Neutrophil (primary cell): Measurements from ENCODE around the gene CAPN5.

Experiments
- H3K27ac ChIP-seq: fragments of 200-600 bp; sonication (generic); 2 replicates; pipeline ENCODE4 v1.5.1; 2016; ENCODE audit warnings: mild to moderate bottlenecking, moderate library complexity
- H3K27me3 ChIP-seq: fragments of 200-600 bp; sonication (generic); 2 replicates; pipeline ENCODE4 v1.6.0; 2016; ENCODE audit warnings: mild to moderate bottlenecking
- H3K36me3 ChIP-seq: fragments of 200-600 bp; sonication (generic); 2 replicates; pipeline ENCODE4 v1.5.1; 2017
- H3K4me1 ChIP-seq, 2 experiments: fragments of 200-600 bp in 1 of 2; sonication (generic) in 1 of 2; 1 replicate in 1 of 2; 2 replicates in 1 of 2; pipeline versions ENCODE4 v1.5.1 to v1.6.1; 2013 to 2016; ENCODE audit warnings: low read depth in 1 of 2, low read length in 1 of 2, mild to moderate bottlenecking in 1 of 2, moderate library complexity in 1 of 2; ENCODE audit not compliant: control insufficient read depth in 1 of 2, insufficient read depth in 1 of 2
- H3K4me3 ChIP-seq, 2 experiments: fragments of 200-600 bp in 1 of 2; sonication (generic) in 1 of 2; 1 replicate in 1 of 2; 2 replicates in 1 of 2; pipeline ENCODE4 v1.5.1; 2013 to 2016; ENCODE audit warnings: low read depth in 1 of 2, low read length in 1 of 2, mild to moderate bottlenecking in 1 of 2, moderate library complexity in 1 of 2
- H3K9me3 ChIP-seq: fragments of 200-600 bp; sonication (generic); 2 replicates; pipeline ENCODE4 v1.5.1; 2016
- TF ChIP-seq, protein P1 (sequence below): fragments of 200-600 bp; sonication (generic); IDR thresholded peaks from 2 replicates; pipeline ENCODE4 v1.5.1; 2016; ENCODE audit warnings: antibody characterized with exemption

Gene CAPN5

DNA sequence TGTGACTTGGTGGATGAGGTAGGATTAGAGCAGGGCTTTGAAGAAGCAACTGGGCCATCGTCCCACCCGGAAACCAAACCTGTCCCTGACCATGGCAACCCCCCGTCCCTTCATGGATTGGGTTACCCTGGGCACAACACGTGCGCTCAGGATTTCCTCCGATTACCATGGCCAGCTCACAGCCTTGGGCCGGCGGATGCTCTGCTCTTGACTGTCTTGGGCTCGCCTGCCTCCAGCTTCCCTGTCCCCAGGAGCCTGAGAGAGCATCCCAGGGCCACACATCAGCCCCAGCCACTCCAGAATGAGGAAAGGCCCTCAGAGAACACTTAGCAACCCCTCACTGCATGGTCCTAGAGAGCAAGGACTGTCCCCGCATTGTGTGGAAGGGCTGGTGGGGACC lies 84.1 kb downstream of the CAPN5 start:
- H3K27ac ChIP-seq, result no peak overlapping the region
- peaks cover 0 to 6% of the 10 kb centered on the region in 2 experiments for H3K4me1 ChIP-seq
- no peaks in the 10 kb centered on the region for H3K36me3 ChIP-seq
- TF ChIP-seq, protein P1, sequence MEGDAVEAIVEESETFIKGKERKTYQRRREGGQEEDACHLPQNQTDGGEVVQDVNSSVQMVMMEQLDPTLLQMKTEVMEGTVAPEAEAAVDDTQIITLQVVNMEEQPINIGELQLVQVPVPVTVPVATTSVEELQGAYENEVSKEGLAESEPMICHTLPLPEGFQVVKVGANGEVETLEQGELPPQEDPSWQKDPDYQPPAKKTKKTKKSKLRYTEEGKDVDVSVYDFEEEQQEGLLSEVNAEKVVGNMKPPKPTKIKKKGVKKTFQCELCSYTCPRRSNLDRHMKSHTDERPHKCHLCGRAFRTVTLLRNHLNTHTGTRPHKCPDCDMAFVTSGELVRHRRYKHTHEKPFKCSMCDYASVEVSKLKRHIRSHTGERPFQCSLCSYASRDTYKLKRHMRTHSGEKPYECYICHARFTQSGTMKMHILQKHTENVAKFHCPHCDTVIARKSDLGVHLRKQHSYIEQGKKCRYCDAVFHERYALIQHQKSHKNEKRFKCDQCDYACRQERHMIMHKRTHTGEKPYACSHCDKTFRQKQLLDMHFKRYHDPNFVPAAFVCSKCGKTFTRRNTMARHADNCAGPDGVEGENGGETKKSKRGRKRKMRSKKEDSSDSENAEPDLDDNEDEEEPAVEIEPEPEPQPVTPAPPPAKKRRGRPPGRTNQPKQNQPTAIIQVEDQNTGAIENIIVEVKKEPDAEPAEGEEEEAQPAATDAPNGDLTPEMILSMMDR, result no peak
- no peaks in the 10 kb centered on the region for H3K9me3 ChIP-seq
- H3K4me3 ChIP-seq, result no peak overlapping the region
- H3K27me3 ChIP-seq, result peaks cover 88% of the 10 kb centered on the region

DNA sequence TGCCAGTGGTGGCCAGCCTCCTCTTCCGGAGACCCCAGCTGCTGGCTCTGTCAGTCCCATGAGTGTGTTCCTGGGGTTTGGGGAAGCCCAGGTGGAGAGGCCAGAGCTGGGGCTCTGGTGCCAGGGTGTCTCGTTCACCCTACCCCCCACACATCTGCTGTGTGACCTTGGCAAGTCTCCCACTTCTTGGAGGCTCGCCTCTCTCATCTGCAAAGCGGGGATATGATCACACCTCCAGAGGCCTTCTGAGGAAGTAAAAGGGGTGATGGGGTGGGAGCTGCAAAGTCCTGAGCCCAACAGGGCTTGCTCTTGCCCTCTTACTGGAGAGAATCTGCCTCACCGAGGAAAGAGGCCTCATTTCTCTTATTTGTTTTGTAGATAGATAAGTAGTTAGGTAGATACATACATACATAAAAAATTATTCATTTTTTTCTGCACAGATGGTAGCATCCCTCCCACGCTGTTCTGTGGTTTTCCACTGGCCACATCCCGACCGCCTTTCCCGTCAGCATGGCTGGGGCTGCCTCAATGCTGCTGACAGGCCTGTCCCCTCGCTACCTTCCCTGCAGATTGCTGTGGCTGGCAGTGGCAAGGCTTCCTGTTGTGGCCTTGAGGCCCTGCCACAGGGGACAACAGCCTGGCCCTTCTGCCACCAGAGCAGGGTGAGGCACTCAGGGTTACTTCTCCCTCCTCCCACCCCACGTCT lies 85.2 kb downstream of the CAPN5 start:
- TF ChIP-seq, protein P1, result no peak
- H3K4me3 ChIP-seq, result no peak overlapping the region
- no peaks in the 10 kb centered on the region for H3K36me3 ChIP-seq
- H3K27ac ChIP-seq, result no peak overlapping the region
- no peaks in the 10 kb centered on the region for H3K9me3 ChIP-seq
- H3K4me1 ChIP-seq, result peaks cover 0 to 6% of the 10 kb centered on the region in 2 experiments
- H3K27me3 ChIP-seq, result peaks cover 77% of the 10 kb centered on the region

DNA sequence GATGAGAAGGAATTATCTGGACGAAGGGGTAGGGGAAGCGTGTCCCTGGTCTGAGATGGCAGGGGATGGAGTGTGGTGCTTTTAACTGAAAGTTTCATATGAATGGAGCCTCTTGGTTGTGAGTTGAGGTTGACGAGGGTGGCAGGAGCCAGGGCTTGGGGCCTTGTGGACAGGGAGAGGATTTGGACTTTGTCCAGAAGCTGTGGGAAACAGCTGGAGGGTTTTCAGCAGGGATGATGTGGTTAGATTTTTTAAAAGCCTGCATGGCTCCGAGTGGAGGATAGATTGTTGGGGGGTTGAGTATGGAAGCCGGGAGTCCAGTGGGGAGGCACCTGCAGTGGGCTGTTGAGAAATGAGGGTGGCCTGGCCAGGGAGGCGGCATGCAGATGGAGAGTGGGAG lies 86.1 kb downstream of the CAPN5 start:
- Histone ChIP-seq H3K4me3 (no peak overlapping the region), H3K27me3 (peaks cover 68% of the 10 kb centered on the region), H3K4me1 (peaks cover 0 to 2% of the 10 kb centered on the region in 2 experiments), H3K36me3 (no peaks in the 10 kb centered on the region), H3K27ac (no peak overlapping the region), H3K9me3 (no peaks in the 10 kb centered on the region)
- TF ChIP-seq, protein P1, result no peak

DNA sequence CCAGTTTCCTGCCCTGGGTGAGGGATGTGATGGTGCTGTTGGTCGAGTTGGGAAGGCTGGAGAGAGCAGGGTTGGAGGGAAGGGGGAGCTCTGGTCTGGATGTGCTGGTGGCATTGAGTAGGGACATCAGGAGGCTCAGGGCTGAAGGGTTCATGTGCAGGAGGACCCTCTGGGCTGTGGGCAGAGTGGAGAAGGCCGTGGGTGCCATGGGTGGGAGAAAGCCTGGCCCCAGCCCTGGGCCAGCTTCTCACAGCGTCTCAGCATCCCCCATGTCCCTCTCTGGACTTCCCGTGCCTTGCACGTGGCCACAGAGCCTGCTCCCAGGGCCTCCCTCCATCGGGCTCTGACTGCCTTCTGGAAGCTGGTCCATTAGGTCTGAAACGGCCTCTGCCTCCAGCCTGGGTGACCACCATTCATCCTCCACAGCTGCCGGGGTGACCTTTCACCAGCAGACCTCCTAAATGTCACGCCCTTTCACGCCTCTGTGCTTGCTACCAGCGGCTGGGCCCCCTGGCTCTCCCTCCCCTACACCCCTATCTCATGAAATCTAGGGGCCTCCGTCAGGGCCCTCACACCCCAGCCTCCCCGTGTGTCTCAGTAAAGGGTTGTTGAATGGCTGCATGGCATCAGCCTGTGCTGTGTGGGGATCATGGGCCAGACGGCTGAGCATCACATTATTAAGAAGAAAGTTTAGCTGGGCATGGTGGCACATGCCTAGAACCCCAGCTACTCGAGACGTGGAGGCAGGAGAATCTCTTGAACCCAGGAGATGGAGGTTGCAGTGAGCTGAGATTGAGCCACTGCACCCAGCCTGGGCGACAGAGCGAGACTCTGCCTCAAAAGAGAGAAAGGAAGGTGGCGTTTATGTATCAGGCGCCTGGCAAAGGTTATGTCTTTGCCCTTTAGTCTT lies 86.8 kb downstream of the CAPN5 start:
- no peak overlapping the region for H3K27ac ChIP-seq
- no peaks in the 10 kb centered on the region for H3K4me1 ChIP-seq
- no peak overlapping the region for H3K4me3 ChIP-seq
- TF ChIP-seq, protein P1, result no peak
- H3K27me3 ChIP-seq, result peaks cover 61% of the 10 kb centered on the region
- no peaks in the 10 kb centered on the region for H3K36me3 ChIP-seq
- no peaks in the 10 kb centered on the region for H3K9me3 ChIP-seq

DNA sequence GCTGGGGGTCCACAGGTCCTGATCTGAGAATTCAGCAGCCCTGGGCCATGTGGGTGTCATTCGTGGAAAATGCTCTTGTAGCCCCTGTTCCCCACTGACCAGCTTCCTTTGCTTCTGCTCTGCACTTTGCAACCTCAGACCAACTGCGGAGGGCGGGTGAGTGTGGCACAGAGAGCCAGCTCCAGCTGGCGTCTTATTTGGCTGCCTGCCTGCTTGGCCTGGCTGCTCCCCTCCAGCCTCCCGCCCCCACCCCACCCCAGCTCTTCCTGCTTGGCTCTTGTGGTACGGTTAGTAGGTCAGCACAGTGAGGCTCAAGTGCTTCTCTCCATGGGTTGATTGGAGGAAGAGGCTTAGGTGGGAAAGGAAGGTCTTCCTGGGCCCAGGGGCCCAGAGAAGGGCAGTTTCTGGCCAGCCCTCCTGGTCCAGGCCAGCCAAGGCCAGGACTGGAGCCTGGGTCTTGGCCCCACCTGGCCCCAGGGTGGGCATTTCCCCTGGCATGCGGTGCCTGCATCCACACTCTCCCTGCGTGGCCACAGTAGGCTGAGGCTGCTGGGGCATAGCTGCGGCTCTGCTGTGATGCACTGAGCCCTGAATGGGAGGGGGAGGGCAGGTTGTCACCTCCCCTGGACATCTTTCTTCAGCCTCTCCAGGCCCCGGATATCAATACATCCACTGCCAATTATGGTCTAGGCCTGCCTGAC lies 87.8 kb downstream of the CAPN5 start:
- H3K4me3 ChIP-seq, result no peak overlapping the region
- H3K27me3 ChIP-seq, result peaks cover 51% of the 10 kb centered on the region
- TF ChIP-seq, protein P1, result no peak

More for the DNA sequence above, 87.8 kb downstream of the CAPN5 start:
- no peaks in the 10 kb centered on the region for H3K4me1 ChIP-seq
- H3K36me3 ChIP-seq, result no peaks in the 10 kb centered on the region
- no peaks in the 10 kb centered on the region for H3K9me3 ChIP-seq
- no peak overlapping the region for H3K27ac ChIP-seq
